SK-N-MC (cell line): Measurements from ENCODE around the gene FIBCD1.

Experiments
- DNase-seq: peaks from one replicate; pipeline ENCODE4 v3.0.0-alpha.2; 2011; ENCODE audit warnings: low read depth, low spot score
- H3K27ac ChIP-seq: fragments of 200-600 bp; sonication (generic); 2 replicates; pipeline ENCODE4 v1.5.1; 2016; ENCODE audit warnings: mixed run types
- H3K36me3 ChIP-seq: fragments of 200-600 bp; sonication (generic); 2 replicates; pipeline ENCODE4 v1.6.1; 2017; ENCODE audit warnings: antibody characterized with exemption, low read length, mixed read lengths; ENCODE audit not compliant: insufficient read depth
- H3K4me3 ChIP-seq: fragments of 200-600 bp; sonication (generic); 2 replicates; pipeline ENCODE4 v1.5.1; 2016
- H3K9ac ChIP-seq: fragments of 200-600 bp; sonication (generic); 2 replicates; pipeline ENCODE4 v1.8.0; 2017; ENCODE audit warnings: mixed run types, mixed read lengths; ENCODE audit not compliant: insufficient read length
- H3K9me3 ChIP-seq: fragments of 200-600 bp; sonication (generic); 2 replicates; pipeline ENCODE4 v1.6.1; 2017; ENCODE audit warnings: low read depth, mild to moderate bottlenecking, antibody characterized with exemption, low read length, moderate library complexity, mixed read lengths
- EZH2 ChIP-seq: fragments of 200-600 bp; sonication (generic); IDR thresholded peaks from one replicate; pipeline ENCODE4 v1.6.1; 2017; ENCODE audit warnings: antibody characterized with exemption
- FOXP2 ChIP-seq: optimal IDR thresholded peaks from 2 replicates; pipeline ENCODE3; 2011; ENCODE audit warnings: mild to moderate bottlenecking, moderate library complexity; ENCODE audit not compliant: insufficient read depth; ENCODE audit errors: extremely low read length, control extremely low read depth
- POLR2AphosphoS5 ChIP-seq: IDR thresholded peaks from 2 replicates; pipeline ENCODE4 v1.6.1; 2012; ENCODE audit warnings: mild to moderate bottlenecking, low read depth, low read length, borderline replicate concordance

The FIBCD1 gene

DNA sequence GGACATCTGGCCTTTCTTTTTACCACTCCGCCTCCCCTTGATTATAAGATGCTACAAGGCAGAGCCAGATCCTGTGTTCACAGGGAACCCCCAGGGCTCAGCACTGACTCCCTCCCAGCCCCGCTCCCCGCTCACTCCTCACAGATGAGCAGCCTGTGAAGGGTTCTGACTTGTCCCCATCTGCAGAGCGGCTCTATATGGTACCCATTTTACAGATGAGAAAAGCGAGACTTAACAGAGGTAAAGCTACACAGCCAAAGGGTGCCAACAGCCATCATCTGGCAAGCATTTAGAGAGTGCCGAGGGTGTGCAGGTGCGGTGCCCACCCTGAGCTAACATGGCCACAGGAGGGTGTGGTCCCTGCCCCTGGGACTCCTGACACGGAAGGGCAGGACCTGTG, 18.8 kb downstream of the FIBCD1 start:
- Histone ChIP-seq H3K9ac (no peak overlapping the region), H3K27ac (no peak overlapping the region), H3K4me3 (no peak overlapping the region)

DNA sequence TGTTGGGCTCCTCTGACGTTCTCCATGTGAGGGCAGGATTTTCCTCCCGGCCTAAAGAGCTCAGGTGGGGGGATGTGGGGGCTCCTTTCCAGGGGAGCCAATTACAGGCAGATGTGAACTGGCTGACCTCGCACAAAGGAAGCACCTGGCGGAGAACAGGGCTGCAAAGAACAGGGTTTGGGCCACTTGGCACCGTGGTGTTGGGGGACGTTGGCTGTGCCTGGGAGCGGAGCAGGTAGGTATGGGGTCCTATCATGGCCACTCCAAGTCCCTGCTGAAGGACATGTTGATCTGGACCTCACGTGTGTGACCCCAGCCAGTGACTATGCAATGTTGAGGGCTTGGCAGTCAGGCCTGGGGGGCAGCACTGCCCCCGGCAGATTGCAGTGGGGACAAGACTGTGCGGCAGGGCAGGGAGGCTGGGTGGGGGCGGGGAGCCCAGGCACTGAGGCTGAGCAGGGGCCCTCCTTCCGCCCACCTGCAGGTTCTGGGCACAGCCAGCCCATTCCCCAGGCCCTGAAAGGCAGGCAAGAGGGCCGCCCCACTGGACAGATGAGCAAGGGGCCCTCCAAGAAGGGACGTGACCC, 19.4 kb downstream of the FIBCD1 start:
- TF ChIP-seq EZH2 (no peak), POLR2AphosphoS5 (no peak), FOXP2 (no peak)
- Histone ChIP-seq H3K36me3 (no peaks in the 10 kb centered on the region), H3K9me3 (no peaks in the 10 kb centered on the region), H3K27ac (no peak overlapping the region), H3K9ac (no peak overlapping the region), H3K4me3 (no peak overlapping the region)
- DNase-seq, result no peak

More for the DNA sequence above, 18.8 kb downstream of the FIBCD1 start:
- Histone ChIP-seq H3K9me3 (no peaks in the 10 kb centered on the region), H3K36me3 (no peaks in the 10 kb centered on the region)
- no peak for TF ChIP-seq EZH2
- TF ChIP-seq FOXP2, result no peak
- no peak for TF ChIP-seq POLR2AphosphoS5
- no peak for DNase-seq

DNA sequence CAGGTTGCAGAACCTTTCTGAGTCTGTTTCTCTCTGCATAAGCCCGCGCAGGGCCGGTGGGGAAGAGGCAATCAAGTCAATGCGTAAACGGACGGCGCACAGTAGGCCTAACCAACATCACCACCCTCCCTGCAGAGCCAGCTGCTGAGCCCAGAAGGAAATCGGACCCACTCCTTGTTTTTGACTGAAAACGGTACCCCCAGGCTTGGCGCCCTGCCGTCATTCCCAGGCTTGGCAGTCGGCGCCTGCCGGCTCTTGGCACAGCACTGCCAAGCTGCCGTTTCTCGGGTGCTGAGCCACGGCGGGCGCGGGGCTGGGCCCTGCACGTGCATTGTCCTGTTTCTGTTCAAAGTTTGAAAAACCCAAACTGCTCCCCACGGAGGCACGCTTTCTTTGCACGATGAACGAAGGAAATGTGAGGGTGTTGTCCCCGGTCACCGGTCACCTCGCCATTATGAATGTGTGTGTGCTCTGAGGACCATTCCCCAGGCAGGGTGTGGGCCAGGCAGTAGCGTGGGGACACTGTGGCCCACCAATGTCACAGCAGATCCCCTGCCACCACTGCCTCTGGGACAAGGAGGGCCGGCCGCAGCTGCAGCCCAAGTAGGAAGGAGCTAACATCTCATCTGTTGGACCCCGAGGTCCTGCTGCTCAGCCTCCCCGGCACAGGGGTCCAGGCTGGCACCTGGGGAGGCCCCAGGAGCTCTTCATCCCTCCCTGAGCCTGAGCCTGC, 20.1 kb downstream of the FIBCD1 start:
- Histone ChIP-seq H3K9me3 (no peaks in the 10 kb centered on the region), H3K36me3 (no peaks in the 10 kb centered on the region), H3K9ac (no peak overlapping the region), H3K4me3 (no peak overlapping the region), H3K27ac (no peak overlapping the region)
- no peak for TF ChIP-seq POLR2AphosphoS5
- TF ChIP-seq EZH2, result no peak
- no peak for TF ChIP-seq FOXP2
- no peak for DNase-seq

DNA sequence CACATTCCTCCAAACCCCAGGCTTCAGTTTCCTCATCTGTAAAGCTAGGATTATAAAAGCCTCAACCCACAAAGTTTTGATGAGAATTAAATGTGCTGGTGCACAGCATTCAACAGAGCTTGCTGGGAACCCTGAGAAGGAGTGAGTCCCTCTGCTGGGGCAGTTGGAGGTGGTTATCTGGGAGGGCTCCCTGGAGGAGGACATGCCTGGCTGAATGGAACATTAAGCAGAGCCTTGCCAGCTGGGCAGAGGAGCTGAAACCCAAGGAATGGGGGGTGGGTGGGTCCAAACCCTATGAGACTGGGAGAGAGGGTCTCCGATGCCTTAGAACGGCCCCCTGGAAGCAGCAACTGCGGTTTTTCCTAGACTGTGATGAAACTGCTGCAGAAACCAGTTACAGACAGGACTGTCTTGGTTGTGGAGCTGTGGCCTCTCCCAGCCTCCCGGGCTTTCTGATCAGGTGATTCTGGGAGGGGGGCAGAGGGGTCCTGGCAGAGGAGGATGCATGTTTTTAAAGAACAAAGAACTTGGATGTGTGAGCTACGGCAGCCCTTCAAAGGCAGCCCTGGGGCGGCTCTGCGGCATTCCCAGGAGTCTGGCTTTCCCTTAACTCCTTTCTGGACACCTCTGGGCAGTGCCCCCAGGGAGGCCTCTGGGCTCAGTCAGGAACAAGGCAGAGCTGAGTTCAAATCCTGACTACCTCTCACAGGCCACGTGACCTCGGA, 20.8 kb downstream of the FIBCD1 start:
- no peak for DNase-seq
- H3K9me3 ChIP-seq, result no peaks in the 10 kb centered on the region
- H3K9ac ChIP-seq, result no peak overlapping the region
- H3K36me3 ChIP-seq, result no peaks in the 10 kb centered on the region
- no peak for TF ChIP-seq EZH2
- no peak for TF ChIP-seq POLR2AphosphoS5
- no peak for TF ChIP-seq FOXP2
- no peak overlapping the region for H3K27ac ChIP-seq
- H3K4me3 ChIP-seq, result no peak overlapping the region

DNA sequence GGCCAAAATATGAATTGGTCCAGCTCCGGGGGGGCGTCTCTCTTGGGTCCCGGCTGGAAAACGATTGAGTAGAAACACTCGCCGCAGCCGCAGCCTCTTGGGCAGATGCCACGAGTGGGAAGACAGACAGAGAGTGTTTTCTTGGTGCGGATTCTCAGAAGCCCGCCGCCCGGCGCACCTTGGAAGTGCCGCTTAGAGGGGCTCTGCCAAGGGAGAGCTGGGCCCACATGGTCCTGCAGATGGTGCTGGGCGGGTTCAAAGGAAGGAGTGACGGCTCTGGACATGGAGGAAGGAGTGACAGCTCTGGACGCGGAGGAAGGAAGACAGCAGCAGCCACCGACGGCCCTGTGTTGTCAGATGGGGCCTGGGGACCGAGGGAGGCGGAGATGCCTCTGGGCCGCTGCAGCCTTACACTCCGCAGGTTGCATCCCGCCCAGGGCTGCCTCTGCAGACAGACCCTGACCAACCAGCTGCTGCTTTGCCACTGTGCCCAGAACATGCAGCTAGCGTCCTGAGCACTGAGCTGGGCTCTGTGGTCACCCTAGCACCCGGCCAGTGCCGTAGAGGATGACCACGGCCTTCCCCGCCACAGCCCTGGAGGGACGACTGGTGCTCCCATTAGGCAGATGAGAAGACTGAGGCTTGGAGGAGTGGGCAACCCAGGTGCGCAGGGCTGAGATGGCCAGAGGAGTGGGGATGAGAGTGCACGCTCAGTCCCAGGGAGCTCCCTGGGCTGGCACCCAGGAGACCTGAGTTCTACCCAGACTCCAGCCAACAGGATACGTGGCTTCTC, 21.7 kb downstream of the FIBCD1 start:
- Histone ChIP-seq H3K9ac (no peak overlapping the region), H3K9me3 (no peaks in the 10 kb centered on the region), H3K36me3 (no peaks in the 10 kb centered on the region), H3K4me3 (no peak overlapping the region), H3K27ac (no peak overlapping the region)
- TF ChIP-seq POLR2AphosphoS5 (no peak), FOXP2 (no peak), EZH2 (no peak)
- DNase-seq, result no peak

DNA sequence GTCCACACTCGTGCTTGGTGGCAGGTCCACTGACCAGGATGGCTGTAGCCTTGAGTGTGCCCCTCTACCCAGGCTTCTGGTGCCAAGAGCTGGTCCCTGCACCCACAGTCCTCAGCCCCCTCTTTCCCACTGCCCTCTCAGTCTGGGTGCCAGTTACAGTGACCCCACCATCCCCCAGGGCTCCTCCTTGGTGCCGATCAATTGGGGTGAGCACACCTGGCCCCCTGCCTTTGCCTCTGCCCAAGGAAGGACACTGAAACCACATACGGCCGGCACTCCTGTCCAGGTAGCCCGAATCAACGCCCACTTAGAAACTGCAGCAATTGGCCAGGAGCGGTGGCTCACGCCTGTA, 24.0 kb downstream of the FIBCD1 start:
- Histone ChIP-seq H3K9me3 (no peaks in the 10 kb centered on the region), H3K27ac (no peak overlapping the region), H3K4me3 (no peak overlapping the region), H3K9ac (no peak overlapping the region), H3K36me3 (no peaks in the 10 kb centered on the region)
- TF ChIP-seq FOXP2 (no peak), POLR2AphosphoS5 (no peak), EZH2 (no peak)
- DNase-seq, result no peak

DNA sequence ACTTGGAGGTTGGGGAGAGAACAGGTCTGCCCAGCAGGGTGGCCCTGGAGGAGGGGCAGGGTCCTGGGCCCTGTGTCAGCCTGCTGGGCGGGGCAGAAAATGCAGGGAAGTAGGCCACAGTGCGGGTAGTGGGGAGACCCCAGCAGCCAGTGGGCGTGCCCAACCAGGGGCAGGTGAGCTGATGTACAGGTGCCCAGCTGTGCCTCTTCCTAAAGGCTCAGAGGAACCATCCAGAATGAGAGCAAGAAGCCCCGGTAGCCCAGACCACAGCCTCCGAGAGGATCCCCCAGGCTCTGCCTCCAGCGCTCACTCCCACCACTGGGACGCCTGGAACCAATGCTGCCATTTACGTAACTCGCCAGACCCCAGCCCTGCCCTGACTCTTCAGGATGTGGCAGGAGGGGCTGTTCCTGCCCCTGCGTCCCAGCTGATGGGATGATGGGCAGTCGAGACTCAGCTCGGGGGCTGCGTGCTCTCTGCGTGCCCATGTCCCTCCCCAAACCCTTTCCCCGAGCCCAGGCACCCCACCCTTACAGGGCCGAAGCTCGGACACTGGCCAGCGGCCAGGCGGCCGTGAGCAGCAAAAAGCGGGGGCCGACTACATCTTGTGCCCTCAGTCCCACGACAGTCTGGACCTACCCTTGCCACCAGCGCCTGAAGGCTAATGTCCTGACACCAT, 24.5 kb downstream of the FIBCD1 start:
- H3K9ac ChIP-seq, result no peak overlapping the region
- DNase-seq, result no peak
- no peaks in the 10 kb centered on the region for H3K36me3 ChIP-seq
- H3K4me3 ChIP-seq, result no peak overlapping the region
- H3K9me3 ChIP-seq, result no peaks in the 10 kb centered on the region
- TF ChIP-seq FOXP2 (no peak), EZH2 (no peak), POLR2AphosphoS5 (no peak)
- H3K27ac ChIP-seq, result no peak overlapping the region
